ENCODE results near the gene AOPEP.

AOPEP gene

DNA sequence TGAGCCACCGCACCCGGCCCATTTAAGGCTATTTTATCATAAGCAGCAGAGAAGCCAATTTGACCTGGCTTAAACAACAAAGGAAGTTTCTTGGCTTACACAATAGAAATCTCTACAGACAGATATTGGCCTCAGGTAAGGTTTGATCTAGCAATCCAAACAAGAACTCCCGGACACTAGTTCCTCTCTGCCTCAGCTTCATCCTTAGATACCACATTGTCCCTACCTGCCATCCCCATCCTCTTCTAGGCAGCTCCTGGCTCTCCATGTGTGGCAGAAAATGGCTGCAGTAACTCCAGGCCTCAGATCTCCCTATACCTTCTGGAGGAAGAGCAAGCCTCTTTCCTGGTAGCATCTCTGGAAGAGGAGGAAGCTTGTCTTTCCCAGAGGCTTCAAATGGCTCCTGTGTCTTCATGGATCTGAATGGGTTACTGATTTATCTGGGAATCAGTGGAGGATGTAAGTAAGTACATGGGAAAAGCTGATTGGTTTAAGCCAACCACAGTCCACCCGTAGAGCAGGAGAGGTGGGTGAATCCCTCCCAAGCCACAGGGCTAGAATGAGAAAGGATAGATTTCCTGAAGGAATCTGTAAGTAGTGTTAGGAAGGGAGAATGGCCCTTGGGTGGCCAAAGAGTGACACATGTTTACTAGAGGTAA, 26.7 kb upstream of the AOPEP start:
- 100% methylated on average over 1 of the region's 4 CpGs for WGBS (ENCODE audit: insufficient coverage)
- H3K36me3 ChIP-seq (ENCODE audit: control insufficient read depth in 4 of 4, insufficient read depth in 4 of 4, low read length in 3 of 4): no peaks in the 10 kb centered on the region
- no peak for DNase-seq
- H3K27ac ChIP-seq (ENCODE audit: insufficient read depth in 1 of 2, low read depth in 1 of 2, low read length in 2 of 2, poor library complexity in 1 of 2, severe bottlenecking in 2 of 2): no peak overlapping the region
- H3K9me3 ChIP-seq (ENCODE audit: control extremely low read depth in 1 of 5, control insufficient read depth in 4 of 5, insufficient read depth in 2 of 5, low read depth in 1 of 5, low read length in 4 of 5): no peaks in the 10 kb centered on the region
- no peak overlapping the region for H3K4me3 ChIP-seq (ENCODE audit: control insufficient read depth in 1 of 7, extremely low read depth in 1 of 7, insufficient read depth in 4 of 7, low read depth in 2 of 7, low read length in 6 of 7)
- H3K27me3 ChIP-seq (replicated peaks in 2 of 5; ENCODE audit: control insufficient read depth in 4 of 5, insufficient read depth in 5 of 5, low read length in 4 of 5): peaks cover 0 to 5% (median 2%) of the 10 kb centered on the region in 5 experiments
- H3K4me1 ChIP-seq (ENCODE audit: control extremely low read depth in 1 of 4, control insufficient read depth in 4 of 4, insufficient read depth in 4 of 4, low read length in 3 of 4): no peaks in the 10 kb centered on the region
- ChIA-PET CTCF (no interaction called here), POLR2A (interaction anchor here (0.5 kb wide), 1 partner anchor 9 kb away, joined by 3 read pairs; no protein-coding TSS in a partner anchor)

DNA sequence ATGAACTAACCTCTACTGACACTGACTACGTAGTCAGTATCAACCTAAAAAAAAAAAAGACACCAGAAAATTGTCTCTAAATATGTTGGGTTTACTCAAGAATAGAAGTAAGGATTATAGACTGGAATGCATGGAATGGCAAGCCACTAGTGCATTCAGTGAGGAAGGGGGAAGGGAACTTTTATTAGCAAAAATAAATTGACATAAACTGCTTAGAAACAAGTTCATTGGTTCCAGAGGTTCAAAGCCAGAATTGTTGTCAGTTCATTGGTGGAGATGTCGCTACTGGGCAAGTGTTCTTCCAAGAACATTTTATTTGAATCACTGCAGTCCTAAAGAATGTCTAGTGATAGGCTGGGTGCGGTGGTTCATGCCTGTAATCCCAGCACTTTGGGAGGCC, 26.1 kb upstream of the AOPEP start:
- no peak overlapping the region for H3K4me3 ChIP-seq (ENCODE audit: control insufficient read depth in 1 of 7, extremely low read depth in 1 of 7, insufficient read depth in 4 of 7, low read depth in 2 of 7, low read length in 6 of 7)
- no peaks in the 10 kb centered on the region for H3K9me3 ChIP-seq (ENCODE audit: control extremely low read depth in 1 of 5, control insufficient read depth in 4 of 5, insufficient read depth in 2 of 5, low read depth in 1 of 5, low read length in 4 of 5)
- CTCF ChIA-PET: no interaction called here
- POLR2A ChIA-PET: no interaction called here
- H3K27me3 ChIP-seq (replicated peaks in 2 of 5; ENCODE audit: control insufficient read depth in 4 of 5, insufficient read depth in 5 of 5, low read length in 4 of 5): peaks cover 0 to 5% (median 3%) of the 10 kb centered on the region in 5 experiments
- H3K27ac ChIP-seq (ENCODE audit: insufficient read depth in 1 of 2, low read depth in 1 of 2, low read length in 2 of 2, poor library complexity in 1 of 2, severe bottlenecking in 2 of 2): no peak overlapping the region
- DNase-seq: no peak
- no peaks in the 10 kb centered on the region for H3K4me1 ChIP-seq (ENCODE audit: control extremely low read depth in 1 of 4, control insufficient read depth in 4 of 4, insufficient read depth in 4 of 4, low read length in 3 of 4)
- WGBS (ENCODE audit: insufficient coverage): 100% methylated on average over 1 of the region's 3 CpGs
- no peaks in the 10 kb centered on the region for H3K36me3 ChIP-seq (ENCODE audit: control insufficient read depth in 4 of 4, insufficient read depth in 4 of 4, low read length in 3 of 4)

DNA sequence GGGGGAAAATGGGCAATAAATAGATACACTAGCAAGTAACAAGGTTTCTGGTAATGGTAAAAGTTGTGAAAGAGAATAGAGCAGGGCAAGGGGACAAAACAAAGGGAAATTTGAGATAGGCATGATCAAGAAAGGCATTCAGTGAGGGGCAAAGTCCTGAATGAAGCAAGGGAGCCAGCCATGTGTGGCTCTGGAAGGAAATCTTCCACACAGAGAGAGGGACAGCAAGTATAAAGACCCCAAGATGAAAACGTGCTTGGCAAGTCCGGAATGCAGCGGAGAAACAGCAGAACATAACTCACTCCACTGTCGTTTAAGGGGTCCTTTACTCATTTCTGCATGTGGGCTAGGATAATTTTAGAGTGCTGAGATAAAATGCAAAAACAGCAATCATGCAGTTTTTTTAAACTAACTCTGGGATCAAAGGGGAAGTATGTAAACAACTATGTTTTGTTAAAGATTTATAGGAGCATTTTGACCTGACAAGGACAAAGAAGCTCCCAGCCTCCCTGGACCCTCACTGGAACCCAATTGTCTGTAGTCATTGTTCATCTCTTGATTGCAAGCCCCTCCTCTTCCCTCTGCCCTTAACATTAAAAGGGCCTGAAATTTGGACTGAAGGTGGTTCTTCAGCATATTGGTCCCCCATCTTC, 22.9 kb upstream of the AOPEP start:
- H3K27ac ChIP-seq (ENCODE audit: insufficient read depth in 1 of 2, low read depth in 1 of 2, low read length in 2 of 2, poor library complexity in 1 of 2, severe bottlenecking in 2 of 2): no peak overlapping the region
- WGBS (ENCODE audit: insufficient coverage): 83% methylated on average over 4 of the region's 4 CpGs
- H3K4me3 ChIP-seq (ENCODE audit: control insufficient read depth in 1 of 7, extremely low read depth in 1 of 7, insufficient read depth in 4 of 7, low read depth in 2 of 7, low read length in 6 of 7): no peak overlapping the region
- ChIA-PET CTCF (no interaction called here), POLR2A (no interaction called here)
- no peaks in the 10 kb centered on the region for H3K9me3 ChIP-seq (ENCODE audit: control extremely low read depth in 1 of 5, control insufficient read depth in 4 of 5, insufficient read depth in 2 of 5, low read depth in 1 of 5, low read length in 4 of 5)
- no peak for DNase-seq
- no peaks in the 10 kb centered on the region for H3K36me3 ChIP-seq (ENCODE audit: control insufficient read depth in 4 of 4, insufficient read depth in 4 of 4, low read length in 3 of 4)
- peaks cover 0 to 6% (median 3%) of the 10 kb centered on the region in 5 experiments for H3K27me3 ChIP-seq (replicated peaks in 2 of 5; ENCODE audit: control insufficient read depth in 4 of 5, insufficient read depth in 5 of 5, low read length in 4 of 5)
- no peaks in the 10 kb centered on the region for H3K4me1 ChIP-seq (ENCODE audit: control extremely low read depth in 1 of 4, control insufficient read depth in 4 of 4, insufficient read depth in 4 of 4, low read length in 3 of 4)

DNA sequence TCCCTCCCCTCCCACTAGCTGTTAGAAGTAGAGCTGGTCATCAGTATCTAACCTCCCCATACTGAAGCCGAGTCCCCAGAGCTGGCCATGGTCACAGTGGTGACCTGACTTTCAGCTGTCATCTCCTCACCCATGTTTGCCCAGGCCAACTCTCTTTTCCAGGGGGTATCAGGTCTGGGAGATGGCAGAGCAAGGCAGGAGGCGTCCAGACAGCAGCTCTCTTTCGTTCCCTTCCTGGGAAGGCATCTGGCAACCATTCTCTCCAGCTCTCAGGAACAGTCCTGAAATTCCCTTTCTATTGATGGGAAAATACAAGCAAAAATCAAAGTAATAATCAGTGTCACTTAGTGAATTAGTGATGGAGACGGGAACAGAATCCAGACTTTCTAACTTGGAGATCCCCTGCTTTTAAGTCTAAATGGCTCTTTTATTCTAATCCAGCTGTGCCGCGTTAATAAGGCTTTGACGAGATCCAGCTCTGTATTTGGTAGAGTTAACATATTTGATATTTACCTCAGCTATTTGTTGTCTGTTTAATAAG, 21.3 kb upstream of the AOPEP start:
- Histone ChIP-seq H3K9me3 (ENCODE audit: control extremely low read depth in 1 of 5, control insufficient read depth in 4 of 5, insufficient read depth in 2 of 5, low read depth in 1 of 5, low read length in 4 of 5) (no peaks in the 10 kb centered on the region), H3K4me3 (ENCODE audit: control insufficient read depth in 1 of 7, extremely low read depth in 1 of 7, insufficient read depth in 4 of 7, low read depth in 2 of 7, low read length in 6 of 7) (no peak overlapping the region), H3K27ac (ENCODE audit: insufficient read depth in 1 of 2, low read depth in 1 of 2, low read length in 2 of 2, poor library complexity in 1 of 2, severe bottlenecking in 2 of 2) (no peak overlapping the region), H3K36me3 (ENCODE audit: control insufficient read depth in 4 of 4, insufficient read depth in 4 of 4, low read length in 3 of 4) (no peaks in the 10 kb centered on the region), H3K4me1 (ENCODE audit: control extremely low read depth in 1 of 4, control insufficient read depth in 4 of 4, insufficient read depth in 4 of 4, low read length in 3 of 4) (no peaks in the 10 kb centered on the region), H3K27me3 (replicated peaks in 2 of 5; ENCODE audit: control insufficient read depth in 4 of 5, insufficient read depth in 5 of 5, low read length in 4 of 5) (peaks cover 0 to 6% (median 3%) of the 10 kb centered on the region in 5 experiments)
- DNase-seq: no peak
- CTCF ChIA-PET: interaction anchor here (0.9 to 1.3 kb wide), 4 partner anchors 9 to 23 kb away, joined by 3 to 4 read pairs (median 4); no protein-coding TSS in a partner anchor
- POLR2A ChIA-PET: no interaction called here
- 100% methylated on average over 2 of the region's 7 CpGs for WGBS (ENCODE audit: insufficient coverage)

DNA sequence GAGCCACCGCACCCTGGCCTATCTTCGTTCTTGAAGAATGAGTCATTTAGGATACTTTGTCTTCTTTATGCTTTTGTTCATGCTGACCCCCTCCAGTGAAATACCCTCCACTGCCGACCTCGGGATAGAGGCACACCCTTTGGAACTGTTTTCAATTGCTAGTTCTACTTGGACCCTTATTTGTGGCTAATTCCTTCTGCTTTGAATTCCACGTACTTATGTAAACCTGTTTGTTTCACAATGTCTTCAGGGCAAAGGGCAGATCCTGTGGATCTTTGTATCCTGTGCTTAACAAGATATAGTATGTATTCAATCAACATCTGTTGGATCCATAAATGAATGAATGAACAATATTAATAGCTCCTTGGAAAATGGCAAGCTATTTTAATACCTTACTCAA, 19.6 kb upstream of the AOPEP start:
- H3K4me3 ChIP-seq (ENCODE audit: control insufficient read depth in 1 of 7, extremely low read depth in 1 of 7, insufficient read depth in 4 of 7, low read depth in 2 of 7, low read length in 6 of 7): no peak overlapping the region

DNA sequence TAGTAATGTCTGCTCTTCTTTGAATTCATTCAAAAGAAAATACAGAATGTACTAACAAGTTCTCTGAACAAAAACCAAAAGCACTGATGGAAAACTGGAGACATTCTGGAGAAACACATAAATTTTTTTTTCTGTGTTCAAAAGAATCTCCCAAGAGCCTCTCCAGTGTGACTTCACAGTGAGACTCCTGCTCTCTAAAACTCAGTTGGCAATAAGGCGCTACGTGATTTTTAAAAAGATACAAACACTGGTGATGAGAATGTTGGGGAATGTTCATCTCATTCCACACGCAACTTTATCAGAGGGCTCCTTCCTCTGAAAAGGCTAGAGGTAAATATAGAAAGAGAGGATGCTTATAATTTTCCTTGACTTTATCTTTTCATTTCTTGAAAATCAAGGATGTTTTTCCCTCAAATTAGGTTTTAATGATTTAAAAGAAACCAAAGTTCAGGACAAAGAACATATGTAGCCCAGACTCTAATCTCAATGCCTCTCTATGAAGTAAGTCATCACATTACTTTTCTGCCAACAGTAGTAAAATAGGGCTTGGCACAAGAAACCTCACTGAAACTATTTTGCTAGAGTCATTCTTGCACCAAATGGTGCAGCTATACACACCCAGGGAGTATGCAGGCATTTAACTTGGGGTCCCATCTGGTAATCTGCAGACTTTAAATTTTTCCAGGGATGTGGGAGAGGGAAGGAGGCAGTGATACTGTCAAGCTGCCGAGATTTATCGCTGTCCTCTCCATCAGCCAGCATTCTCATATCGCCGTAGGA, 12.9 kb upstream of the AOPEP start:
- DNase-seq: no peak
- WGBS (ENCODE audit: insufficient coverage): 96% methylated on average over 5 of the region's 7 CpGs
- CTCF ChIA-PET: no interaction called here

More for the DNA sequence above, 19.6 kb upstream of the AOPEP start:
- no peaks in the 10 kb centered on the region for H3K4me1 ChIP-seq (ENCODE audit: control extremely low read depth in 1 of 4, control insufficient read depth in 4 of 4, insufficient read depth in 4 of 4, low read length in 3 of 4)
- peaks cover 0 to 6% (median 0%) of the 10 kb centered on the region in 5 experiments for H3K27me3 ChIP-seq (replicated peaks in 2 of 5; ENCODE audit: control insufficient read depth in 4 of 5, insufficient read depth in 5 of 5, low read length in 4 of 5)
- no peak overlapping the region for H3K27ac ChIP-seq (ENCODE audit: insufficient read depth in 1 of 2, low read depth in 1 of 2, low read length in 2 of 2, poor library complexity in 1 of 2, severe bottlenecking in 2 of 2)
- WGBS (ENCODE audit: insufficient coverage): 98% methylated on average over 4 of the region's 5 CpGs
- CTCF ChIA-PET: no interaction called here
- DNase-seq: no peak
- POLR2A ChIA-PET: no interaction called here
- no peaks in the 10 kb centered on the region for H3K9me3 ChIP-seq (ENCODE audit: control extremely low read depth in 1 of 5, control insufficient read depth in 4 of 5, insufficient read depth in 2 of 5, low read depth in 1 of 5, low read length in 4 of 5)
- H3K36me3 ChIP-seq (ENCODE audit: control insufficient read depth in 4 of 4, insufficient read depth in 4 of 4, low read length in 3 of 4): no peaks in the 10 kb centered on the region

More for the DNA sequence above, 12.9 kb upstream of the AOPEP start:
- peaks cover 0 to 3% (median 0%) of the 10 kb centered on the region in 5 experiments for H3K9me3 ChIP-seq (ENCODE audit: control extremely low read depth in 1 of 5, control insufficient read depth in 4 of 5, insufficient read depth in 2 of 5, low read depth in 1 of 5, low read length in 4 of 5)
- peaks cover 0 to 8% (median 3%) of the 10 kb centered on the region in 5 experiments for H3K27me3 ChIP-seq (replicated peaks in 2 of 5; ENCODE audit: control insufficient read depth in 4 of 5, insufficient read depth in 5 of 5, low read length in 4 of 5)
- no peak overlapping the region for H3K4me3 ChIP-seq (ENCODE audit: control insufficient read depth in 1 of 7, extremely low read depth in 1 of 7, insufficient read depth in 4 of 7, low read depth in 2 of 7, low read length in 6 of 7)
- no peak overlapping the region for H3K27ac ChIP-seq (ENCODE audit: insufficient read depth in 1 of 2, low read depth in 1 of 2, low read length in 2 of 2, poor library complexity in 1 of 2, severe bottlenecking in 2 of 2)
- H3K36me3 ChIP-seq (ENCODE audit: control insufficient read depth in 4 of 4, insufficient read depth in 4 of 4, low read length in 3 of 4): no peaks in the 10 kb centered on the region
- no peaks in the 10 kb centered on the region for H3K4me1 ChIP-seq (ENCODE audit: control extremely low read depth in 1 of 4, control insufficient read depth in 4 of 4, insufficient read depth in 4 of 4, low read length in 3 of 4)
- POLR2A ChIA-PET: no interaction called here
